ENCODE results near the gene TFDP3.
A peak's percentile ranks its signal among the peaks of the same experiment; 100 is the strongest.

The TFDP3 gene, protein sequence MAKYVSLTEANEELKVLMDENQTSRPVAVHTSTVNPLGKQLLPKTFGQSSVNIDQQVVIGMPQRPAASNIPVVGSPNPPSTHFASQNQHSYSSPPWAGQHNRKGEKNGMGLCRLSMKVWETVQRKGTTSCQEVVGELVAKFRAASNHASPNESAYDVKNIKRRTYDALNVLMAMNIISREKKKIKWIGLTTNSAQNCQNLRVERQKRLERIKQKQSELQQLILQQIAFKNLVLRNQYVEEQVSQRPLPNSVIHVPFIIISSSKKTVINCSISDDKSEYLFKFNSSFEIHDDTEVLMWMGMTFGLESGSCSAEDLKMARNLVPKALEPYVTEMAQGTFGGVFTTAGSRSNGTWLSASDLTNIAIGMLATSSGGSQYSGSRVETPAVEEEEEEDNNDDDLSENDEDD

DNA sequence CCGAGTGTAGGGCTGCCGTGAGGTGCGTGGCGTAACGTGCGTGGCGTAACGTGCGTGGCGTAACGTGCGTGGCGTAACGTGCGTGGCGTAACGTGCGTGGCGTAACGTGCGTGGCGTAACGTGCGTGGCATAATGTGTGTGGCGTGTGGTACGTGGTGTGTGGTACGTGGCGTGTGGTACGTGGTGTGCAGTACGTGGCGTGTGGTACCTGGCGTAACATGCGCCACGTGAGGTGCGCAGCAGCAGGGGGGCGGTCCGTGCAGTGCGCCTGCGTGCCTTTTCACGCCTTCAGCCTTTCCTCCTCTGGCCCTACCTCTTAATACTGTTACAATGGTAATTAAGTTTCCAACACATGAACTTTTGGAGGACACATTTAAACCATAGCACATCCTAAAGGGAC lies at the start of gene TFDP3:
TSS of gene TFDP3 (minus strand) at position 26 of the 400 bp plus-strand sequence. CDS start 95 bp downstream, outside the sequence.
- DNase-seq: no peak

DNA sequence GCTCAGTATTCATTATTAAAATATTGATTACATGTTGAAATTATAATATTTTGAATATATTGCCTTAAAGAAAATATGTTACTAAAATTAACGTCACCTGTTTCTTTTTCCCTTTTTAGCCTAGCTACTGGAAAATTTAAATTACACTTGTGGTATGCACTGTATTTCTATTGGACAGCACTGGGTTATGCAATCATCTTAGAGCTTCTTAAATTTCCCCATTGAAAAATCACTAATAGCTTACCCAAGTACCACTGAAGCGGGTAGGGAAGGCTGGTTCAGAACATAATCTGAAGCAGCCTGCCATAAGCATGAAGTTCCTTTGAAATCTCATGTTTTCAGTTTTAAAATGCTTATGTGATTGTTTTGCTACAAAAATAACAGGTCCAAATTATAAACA lies 49.5 kb upstream of the TFDP3 start:
- no peak for DNase-seq

DNA sequence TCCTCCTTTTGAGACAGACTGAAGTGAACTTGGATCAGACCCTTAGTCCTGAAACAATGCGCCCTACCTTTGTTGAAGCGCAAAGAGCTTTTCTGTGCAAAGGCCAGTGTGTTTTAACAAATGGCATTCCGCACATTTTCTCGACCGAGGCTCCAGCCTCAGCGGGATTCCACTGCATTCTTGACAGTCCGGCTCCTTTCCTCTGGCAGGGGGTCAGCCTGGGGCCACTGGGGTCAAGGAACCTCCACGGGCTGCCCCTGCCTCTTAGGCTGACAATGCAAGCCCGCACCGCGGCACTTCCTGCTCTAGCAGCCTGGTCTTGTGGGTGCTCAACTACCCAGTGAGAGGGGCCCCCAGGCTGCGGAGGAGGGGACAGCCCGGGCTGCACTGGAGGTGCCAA lies 47.2 kb upstream of the TFDP3 start:
- DNase-seq: no peak

DNA sequence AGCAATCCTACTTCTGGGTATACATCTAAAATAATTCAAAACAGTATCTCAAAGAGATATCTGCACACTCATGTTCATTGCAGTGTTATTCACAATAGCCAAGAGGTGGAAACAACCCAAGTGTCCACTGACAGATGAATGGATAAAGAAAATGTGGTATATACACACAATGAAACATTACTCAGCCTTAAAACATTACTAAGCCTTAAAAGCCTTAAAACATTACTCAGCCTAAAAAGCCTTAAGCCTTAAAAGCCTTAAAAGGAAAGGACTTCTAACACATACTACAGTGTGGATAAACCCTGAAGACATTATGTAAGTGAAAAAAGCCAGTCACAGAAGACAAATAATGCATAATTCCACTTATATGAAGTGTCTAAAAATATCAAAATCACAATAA lies 40.3 kb upstream of the TFDP3 start:
- DNase-seq: no peak

DNA sequence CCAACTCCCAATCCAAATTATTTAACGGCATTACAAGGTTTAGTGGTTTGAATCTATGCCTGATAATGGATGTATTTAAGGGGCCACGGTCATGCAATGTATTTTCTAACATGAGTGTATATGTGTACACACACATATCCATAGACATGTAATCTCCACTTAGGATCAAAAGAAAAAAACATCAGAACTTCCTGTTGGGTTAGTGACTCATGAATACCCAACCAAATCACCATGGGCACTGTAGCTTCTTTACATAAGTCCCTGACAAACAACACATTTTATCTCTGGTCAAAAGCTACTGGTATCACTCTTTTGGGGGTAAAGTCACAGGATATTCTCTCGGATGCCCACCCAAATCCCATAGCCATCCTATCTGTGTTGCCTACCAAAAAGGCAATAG lies 36.5 kb upstream of the TFDP3 start:
- no peak for DNase-seq

DNA sequence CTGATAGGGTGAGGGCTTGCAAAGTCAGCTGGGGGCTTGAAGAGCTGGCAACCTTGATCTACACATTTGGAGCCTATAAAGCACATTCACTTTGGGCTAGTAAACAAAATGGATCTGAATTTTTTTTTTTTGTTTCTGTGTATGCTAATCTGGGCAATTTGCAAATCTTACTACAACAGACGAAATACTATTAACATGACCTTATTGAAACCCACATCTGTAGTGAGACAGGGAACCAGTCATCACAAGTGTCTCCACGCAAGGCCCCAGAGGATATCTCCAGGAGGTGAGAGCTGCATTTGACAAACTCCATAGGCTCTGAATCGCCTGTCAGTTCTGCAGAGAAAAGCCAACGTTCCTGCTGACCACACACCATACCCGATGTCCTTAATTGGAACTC lies 33.0 kb upstream of the TFDP3 start:
- DNase-seq: no peak

DNA sequence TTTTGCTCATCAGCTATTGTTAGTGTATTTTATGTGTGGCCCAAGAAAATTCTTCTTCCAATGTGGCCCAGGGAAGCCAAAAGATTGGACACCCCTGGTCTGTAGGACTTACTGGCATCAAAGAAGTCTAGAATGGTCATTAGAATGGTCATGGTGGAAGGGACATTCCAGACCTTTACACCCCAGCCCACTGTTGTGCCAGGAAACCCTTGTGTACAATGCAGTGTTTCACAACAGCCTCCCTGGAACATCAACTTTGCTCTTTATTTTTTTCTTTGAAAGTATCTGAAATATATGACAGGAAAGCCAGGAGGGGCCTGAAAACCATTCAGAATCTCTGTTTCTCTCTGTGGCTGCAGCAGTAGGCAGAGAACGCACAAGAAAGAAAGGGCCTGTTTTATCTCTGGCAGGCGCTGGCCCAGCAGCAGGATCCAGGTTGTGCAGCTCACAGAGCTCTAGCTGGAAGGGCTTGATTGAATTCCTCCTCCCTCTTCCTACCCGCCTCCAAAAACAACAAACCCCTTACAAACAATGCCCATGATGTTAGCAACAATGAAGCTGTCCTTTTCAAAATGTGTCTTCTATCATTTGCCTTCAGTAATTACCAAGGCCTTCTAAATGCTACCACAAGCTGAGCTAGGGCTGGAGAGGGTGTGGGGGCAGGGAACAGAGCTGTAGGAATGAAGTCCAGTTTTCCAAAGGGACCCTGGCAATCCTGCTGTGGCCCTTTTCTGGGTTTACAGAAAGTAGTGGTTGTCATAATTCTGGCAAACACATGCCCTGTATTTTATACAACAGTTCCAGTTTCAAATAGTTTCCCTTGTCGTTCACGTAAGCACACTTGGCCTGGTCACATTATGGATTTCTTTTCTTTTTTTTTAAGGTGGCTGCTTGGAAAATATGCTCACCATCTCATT lies 32.3 kb upstream of the TFDP3 start:
- no peak for DNase-seq

DNA sequence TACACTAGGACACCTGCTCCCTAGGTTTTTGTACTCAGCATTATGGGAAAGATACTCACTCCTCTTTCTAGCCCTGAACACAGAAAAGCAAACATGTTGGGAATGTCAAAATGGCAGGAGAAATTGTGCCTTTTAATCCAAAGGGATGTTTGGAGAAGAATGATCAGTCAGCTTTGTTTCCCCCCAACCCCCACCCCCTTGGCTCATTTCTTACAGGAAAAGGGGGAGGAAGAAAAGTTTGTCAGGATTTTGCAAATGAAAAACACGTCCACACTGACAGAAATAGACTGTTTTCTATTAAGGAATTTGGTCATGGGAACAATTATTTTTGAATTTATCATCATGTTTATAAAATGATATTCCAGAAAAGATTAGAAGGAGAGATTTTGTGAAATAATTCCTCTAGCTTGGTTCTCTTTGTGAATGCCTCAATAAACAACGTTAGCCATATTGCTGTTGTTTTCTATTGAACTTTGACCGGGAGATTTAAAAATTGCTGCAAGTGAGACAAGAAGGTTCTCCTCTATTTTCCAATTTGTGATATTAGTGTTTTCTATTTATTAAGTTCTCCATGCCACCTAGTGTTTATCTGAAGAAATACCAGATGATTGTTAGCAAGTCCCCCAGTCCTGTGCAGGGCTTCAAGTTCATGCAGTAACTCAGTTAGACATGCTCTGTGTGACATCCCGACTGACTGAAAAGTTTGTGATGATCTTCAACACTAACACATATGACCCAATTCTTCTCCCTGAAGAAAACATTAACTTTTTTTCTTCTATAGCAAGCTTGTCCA lies 31.3 kb upstream of the TFDP3 start:
- no peak for DNase-seq

DNA sequence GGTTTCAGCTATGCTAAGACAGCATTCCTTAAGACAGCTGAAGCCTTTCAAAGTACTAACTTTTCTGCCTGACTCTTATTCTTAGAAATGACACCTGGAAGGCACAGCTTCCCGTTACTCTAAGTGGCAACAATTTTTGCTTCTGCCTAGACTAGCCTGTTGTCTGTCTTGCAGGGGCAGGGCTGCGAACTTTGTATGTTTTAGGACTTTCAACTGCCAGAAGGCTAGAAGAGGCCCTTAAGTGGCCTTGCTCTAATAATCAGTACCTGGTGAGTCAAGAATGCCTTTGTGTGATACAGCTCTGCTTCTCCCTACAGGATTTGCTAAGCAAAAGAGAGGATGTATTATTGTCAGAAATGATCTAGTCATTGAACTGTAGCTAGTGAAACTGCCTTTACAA lies 30.0 kb upstream of the TFDP3 start:
- DNase-seq: no peak

DNA sequence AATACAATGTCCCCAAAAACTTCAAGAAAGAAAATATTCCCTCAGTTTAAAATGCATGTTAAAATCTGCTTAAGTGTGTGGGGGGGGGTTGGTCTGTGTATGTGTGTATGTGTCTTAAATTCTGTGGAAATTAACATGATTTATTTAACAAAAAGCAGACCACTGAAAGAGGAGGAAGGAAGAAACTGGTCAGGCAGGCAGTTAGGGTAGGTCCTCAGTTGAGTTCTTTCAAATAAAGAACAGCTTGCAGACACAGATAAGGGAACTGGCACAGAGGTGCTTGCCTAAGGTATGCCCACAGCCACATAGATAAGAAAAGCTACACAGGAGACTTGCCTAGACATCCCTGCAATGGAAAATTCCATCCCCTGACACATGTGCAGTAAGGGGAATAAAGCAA lies 28.8 kb upstream of the TFDP3 start:
- DNase-seq: no peak

DNA sequence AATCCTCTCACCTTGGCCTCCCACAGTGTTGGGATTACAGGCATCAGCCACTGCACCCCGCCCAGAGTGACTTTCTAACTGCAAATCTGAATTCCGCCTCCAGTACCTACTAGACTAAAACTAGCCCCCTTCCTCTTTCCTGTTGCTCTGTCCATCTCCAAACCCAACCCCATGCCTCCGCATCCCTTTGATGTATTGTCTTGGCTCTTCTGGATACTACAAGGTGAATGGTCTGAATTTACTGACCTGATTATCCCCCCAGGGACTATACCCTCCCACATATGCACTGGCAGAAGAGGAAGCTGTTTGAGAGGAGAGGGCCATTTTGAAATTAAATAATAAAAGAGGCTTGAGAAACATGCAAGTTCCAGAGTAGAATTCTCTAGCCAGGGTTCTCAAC lies 17.7 kb upstream of the TFDP3 start:
- DNase-seq: no peak

DNA sequence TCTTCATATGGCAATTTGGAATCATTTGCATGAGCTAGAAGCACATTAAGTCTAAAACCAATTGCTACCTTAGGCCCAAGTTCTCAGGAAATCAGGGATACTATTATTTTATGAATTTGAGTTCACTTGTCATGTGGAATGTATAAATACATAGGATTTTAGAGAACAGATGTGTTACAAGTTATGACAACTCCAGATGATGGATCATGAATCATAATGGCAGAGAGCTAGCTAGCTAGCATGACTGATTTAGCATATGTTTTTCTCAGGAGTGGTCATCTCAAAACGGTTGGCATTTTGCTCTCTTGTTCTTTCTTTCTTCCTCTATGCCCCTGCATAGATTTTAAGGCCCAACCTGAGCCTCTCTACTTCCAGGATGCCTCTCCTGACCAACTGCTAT lies 14.2 kb upstream of the TFDP3 start:
- no peak for DNase-seq

DNA sequence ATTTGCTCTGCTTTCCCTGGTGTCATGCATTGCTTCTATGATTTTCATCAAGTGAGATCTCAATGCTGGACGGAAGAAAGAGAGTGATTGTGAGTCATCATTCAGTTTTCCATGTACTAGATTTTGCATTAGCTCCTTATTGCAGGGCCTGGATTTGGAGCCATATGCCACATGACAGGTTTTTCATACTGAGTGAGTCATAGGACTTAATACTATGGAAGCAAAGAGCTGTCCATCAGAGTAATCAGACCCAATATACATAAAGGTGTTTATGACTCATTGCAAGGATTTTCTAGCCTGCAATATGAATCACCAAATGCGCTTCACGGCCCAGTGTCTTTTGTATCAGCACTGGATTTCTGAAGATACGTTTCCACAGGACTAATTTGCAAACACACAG lies 11.2 kb upstream of the TFDP3 start:
- DNase-seq: no peak

DNA sequence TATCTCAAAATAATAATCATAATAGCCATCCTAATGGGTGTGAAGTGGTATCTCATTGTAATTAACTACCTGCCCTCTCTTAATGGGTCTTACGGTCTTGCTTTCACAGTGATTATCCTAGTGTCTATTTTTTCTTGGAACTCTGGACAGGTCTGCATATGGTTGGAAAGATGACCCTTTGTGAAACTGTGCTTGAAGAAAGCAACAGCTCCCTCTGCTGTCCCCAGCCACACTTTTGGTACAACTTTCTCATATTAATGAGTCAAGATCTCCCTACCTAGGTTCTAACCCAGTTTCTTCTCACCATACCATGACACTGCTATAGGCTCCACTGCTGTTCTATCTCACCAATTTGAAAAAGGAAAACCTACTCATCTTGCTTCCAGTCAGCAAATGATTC lies 2.4 kb downstream of the TFDP3 start:
- DNase-seq: peak; percentile 0

DNA sequence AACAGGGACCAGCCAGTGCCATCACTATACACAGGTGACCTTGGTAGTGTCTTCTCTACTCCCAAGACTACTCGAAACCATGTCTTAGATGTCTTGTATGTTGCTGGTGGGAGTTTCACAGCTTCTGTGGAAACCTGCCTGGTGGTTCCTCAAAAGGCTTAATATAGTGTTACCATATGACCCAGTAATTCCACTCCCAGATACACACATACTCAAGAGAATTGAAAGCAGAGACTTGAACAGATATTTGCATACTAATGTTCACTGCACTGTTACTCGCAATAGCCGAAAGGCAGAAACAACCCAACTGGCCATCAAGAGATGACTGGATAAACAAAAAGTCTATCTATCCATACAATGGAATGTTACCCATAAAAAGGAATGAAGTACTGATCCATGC lies 3.1 kb downstream of the TFDP3 start:
- DNase-seq: no peak

DNA sequence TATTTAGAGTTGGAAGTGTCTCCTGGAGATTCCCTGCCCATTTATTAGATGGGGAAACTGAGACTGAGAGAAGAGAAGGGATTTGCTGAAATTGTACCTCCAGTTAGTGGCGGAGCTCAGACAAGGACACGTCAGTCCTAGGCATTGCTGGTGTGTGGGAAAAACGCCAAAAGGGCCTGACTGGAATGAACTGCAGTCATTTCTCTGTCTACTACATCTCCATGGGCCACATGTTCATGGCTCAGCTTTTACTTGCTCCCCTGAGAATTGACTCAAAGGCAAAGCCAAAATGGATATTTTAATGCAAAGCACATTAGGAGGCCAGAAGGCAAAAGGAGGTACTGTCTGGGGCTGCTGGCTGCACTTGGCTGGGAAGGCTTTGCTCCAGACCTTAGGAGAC lies 3.9 kb downstream of the TFDP3 start:
- no peak for DNase-seq

DNA sequence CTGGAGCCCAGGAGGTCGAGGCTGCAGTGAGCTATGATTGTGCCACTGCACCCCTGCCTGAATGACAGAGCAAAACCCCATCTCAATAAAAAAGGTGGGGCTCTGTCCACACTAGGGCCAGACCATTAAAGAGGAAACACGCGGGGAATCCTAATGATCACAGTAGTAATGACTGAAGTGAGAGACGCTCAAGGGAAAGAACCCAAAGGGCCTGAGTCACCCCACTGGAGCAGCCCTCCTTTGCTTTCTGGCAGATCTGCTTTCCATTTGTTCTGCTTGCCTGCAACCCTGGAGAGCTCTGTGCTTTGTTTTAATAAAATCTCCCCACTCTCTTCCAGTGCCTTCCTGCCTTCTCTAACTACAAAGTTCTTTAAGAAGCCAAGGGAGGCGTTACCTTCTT lies 5.0 kb downstream of the TFDP3 start:
- no peak for DNase-seq

DNA sequence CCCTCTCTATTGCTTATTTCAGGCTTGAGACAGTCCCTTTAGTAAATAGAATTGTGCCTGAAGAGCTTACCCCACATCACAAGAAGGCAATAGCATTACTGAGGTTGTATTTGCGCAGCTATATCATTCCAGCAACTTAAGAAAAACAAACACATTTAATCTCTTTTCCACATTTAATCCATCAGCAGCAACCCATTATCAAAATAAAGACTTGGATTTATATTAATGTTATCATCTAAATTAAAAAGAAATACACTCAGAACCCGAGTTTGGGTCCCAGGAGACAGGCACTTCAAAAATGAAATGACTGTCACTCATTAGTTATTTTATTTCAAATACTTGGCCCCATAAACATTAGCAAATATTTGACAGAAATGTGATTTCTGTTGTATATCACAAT lies 10.4 kb downstream of the TFDP3 start:
- no peak for DNase-seq

DNA sequence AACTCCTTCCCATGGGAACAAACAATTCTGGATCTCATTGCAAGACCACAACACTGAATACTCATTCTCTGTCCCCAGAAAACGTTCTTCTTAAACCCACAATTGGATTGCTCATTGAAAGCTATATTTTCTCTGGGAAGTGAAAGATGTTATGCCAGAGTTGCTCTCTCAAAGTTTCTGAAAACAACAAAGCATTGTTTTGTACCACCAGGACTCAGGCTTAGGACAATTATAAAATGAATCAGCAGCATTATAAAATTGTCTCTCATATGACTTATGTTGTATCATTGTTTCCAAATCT lies 26.5 kb downstream of the TFDP3 start:
- DNase-seq: no peak

DNA sequence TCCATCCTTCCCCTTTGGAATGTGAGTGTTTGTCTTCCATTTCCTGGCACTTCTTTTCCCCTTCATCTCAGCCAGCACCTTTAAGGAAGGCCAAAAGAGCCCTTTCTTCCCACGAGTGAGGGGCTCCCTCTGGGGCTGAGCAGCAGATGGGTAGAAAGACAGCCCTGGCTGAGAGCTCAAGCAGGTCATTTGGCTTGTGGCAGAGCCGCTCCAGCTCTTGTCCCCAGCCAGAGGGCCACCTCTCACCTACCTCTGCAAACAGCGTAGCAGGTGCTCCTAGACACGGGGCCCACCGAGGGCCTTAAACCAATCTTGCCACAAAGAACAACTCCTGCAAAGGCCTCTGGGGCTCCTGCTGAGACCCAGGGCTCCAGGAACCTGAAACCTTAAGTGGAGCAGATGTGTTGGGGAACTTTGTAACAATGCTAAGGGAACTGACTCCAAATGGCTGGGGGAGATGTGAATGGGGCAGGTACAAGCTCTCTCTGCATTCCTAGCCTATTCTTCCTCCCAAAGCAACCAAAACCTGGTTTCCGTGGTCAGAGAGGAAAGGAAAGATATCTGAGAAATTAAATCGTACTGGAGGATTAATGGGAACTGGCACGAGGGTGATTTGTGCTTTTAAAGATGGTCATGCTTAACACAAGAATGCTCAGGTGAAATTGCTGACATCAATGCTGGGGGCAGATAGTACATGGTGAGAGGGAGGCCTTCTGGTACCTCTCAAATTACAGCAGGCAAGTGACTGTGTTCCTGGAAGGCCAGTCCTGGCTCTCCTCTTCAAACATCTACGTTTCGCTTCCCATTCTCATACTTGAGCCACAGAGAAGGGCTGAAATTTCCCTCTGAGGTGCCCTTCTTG lies 27.0 kb downstream of the TFDP3 start:
- no peak for DNase-seq

DNA sequence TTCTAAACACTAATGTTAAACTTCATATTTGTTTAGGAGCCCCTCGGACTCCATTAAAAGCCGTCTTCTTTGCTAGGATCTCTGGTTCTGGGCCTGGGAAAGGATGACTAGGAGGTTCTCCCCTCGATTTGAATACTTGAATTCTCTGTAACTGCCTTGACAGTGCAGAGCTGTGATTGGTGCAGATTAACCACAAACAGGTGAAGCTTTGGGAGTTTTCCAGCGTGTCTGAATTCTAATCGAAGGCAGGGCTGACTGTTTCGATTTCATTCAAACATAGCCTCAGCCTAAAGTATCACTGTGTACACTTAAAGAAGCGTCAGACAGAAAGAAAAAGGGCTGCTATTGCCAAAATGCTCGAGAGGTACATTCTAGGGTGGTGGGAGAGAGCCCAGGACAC lies 29.0 kb downstream of the TFDP3 start:
- no peak for DNase-seq

DNA sequence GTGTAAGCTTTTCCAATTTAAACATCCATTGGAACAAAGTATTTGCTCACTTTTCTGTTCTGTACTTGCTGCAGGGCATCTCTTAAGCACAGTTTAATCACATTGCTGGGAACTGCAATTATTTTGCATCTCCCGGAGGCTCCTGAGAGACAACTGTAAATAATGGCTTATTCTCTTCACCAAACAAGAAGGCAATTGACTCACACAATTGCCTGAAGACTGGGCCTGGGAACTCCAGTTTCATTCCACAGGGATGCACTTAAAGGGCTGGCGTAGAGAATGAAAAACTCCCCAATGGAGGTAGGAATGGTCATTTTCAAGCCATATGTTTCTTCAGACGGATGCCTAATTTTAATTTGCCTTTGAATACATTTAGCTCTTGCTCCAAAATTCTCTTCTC lies 29.5 kb downstream of the TFDP3 start:
- DNase-seq: no peak

DNA sequence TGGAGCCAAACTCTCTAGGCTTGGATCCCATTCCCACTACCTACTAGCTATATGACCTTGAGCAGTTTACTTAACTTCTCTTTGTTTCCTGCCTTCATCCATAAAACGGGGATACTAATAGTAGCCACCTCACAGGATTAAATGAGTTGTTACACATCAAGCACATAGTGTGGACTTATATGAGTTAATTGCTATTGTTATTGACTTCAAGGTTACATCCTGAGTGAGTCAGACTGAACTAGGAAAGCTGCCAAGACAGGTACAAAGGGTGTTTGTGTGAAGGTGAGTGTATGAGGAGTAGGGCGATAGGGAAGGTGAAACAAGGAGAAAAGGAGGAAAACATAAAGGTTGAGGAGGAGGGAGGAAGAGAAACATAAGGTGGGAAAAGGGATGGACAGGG lies 32.2 kb downstream of the TFDP3 start:
- no peak for DNase-seq
